Trophoblast cell (in vitro differentiated cells and primary cell): ENCODE measurements around the gene RPTOR.

Experiments used
- DNase-seq, 2 donors: peaks; one replicate each; pipeline ENCODE4 v3.0.0-alpha.2; 2016
- H2AFZ ChIP-seq: 2 replicates; pipeline ENCODE4 v1.6.1; 2013; ENCODE audit warnings: low read length, moderate library complexity, mild to moderate bottlenecking; ENCODE audit not compliant: insufficient read depth, poor library complexity
- H2AK5ac ChIP-seq: 2 replicates; pipeline ENCODE4 v1.6.1; 2013; ENCODE audit warnings: mild to moderate bottlenecking, low read length
- H2BK120ac ChIP-seq: 2 replicates; pipeline ENCODE4 v1.6.1; 2013; ENCODE audit warnings: low read length, mild to moderate bottlenecking, moderate library complexity; ENCODE audit not compliant: insufficient read depth, poor library complexity
- H2BK12ac ChIP-seq: 2 replicates; pipeline ENCODE4 v1.6.1; 2013; ENCODE audit warnings: mild to moderate bottlenecking, low read length, moderate library complexity
- H2BK5ac ChIP-seq: 2 replicates; pipeline ENCODE4 v1.6.1; 2013; ENCODE audit warnings: low read length, low read depth, moderate library complexity, mild to moderate bottlenecking; ENCODE audit not compliant: poor library complexity
- H3K14ac ChIP-seq: 2 replicates; pipeline ENCODE4 v1.6.1; 2013; ENCODE audit warnings: mild to moderate bottlenecking, low read length
- H3K18ac ChIP-seq: 2 replicates; pipeline ENCODE4 v1.6.1; 2013; ENCODE audit warnings: mild to moderate bottlenecking, low read length
- H3K23ac ChIP-seq: 2 replicates; pipeline ENCODE4 v1.6.1; 2013; ENCODE audit warnings: low read length
- H3K27ac ChIP-seq: 2 replicates; pipeline ENCODE4 v1.5.1; 2013; ENCODE audit warnings: low read depth, mild to moderate bottlenecking, inconsistent platforms, low read length, moderate library complexity
- H3K27me3 ChIP-seq: 2 replicates; pipeline ENCODE4 v1.6.1; 2013; ENCODE audit warnings: inconsistent platforms, mild to moderate bottlenecking, low read length, moderate library complexity; ENCODE audit not compliant: insufficient read depth
- H3K36me3 ChIP-seq, 2 experiments: 1 replicate in 1 of 2; 2 replicates in 1 of 2; pipeline ENCODE4 v1.6.1; 2013; ENCODE audit warnings: low read length in 2 of 2, mild to moderate bottlenecking in 2 of 2, moderate library complexity in 1 of 2; ENCODE audit not compliant: insufficient read depth in 2 of 2, control insufficient read depth in 1 of 2
- H3K4ac ChIP-seq: 2 replicates; pipeline ENCODE4 v1.6.1; 2013; ENCODE audit warnings: low read depth, mild to moderate bottlenecking, low read length, moderate library complexity
- H3K4me1 ChIP-seq, 2 experiments: 1 replicate in 1 of 2; 2 replicates in 1 of 2; pipeline ENCODE4 v1.6.1; 2013; ENCODE audit warnings: low read length in 2 of 2, mild to moderate bottlenecking in 2 of 2, moderate library complexity in 1 of 2; ENCODE audit not compliant: insufficient read depth in 2 of 2, control insufficient read depth in 1 of 2
- H3K4me2 ChIP-seq: 2 replicates; pipeline ENCODE4 v1.6.1; 2013; ENCODE audit warnings: inconsistent platforms, mild to moderate bottlenecking, low read length, moderate library complexity
- H3K4me3 ChIP-seq: 2 replicates; pipeline ENCODE4 v1.5.1; 2013; ENCODE audit warnings: mild to moderate bottlenecking, low read depth, low read length, inconsistent platforms
- H3K79me1 ChIP-seq: one replicate; pipeline ENCODE4 v1.6.1; 2013; ENCODE audit warnings: low read length
- H3K79me2 ChIP-seq: 2 replicates; pipeline ENCODE4 v1.6.1; 2013; ENCODE audit warnings: low read length, mild to moderate bottlenecking; ENCODE audit not compliant: control insufficient read depth, insufficient read depth, poor library complexity
- H3K9ac ChIP-seq: 2 replicates; pipeline ENCODE4 v1.6.1; 2013; ENCODE audit warnings: mild to moderate bottlenecking, low read length
- H3K9me3 ChIP-seq: 2 replicates; pipeline ENCODE4 v1.6.1; 2013; ENCODE audit warnings: low read depth, mild to moderate bottlenecking, control low read depth, inconsistent platforms, low read length; ENCODE audit not compliant: insufficient read depth
- H4K12ac ChIP-seq: 2 replicates; pipeline ENCODE4 v1.6.1; 2013; ENCODE audit warnings: low read depth, mild to moderate bottlenecking, low read length, moderate library complexity
- H4K8ac ChIP-seq: 2 replicates; pipeline ENCODE4 v1.6.1; 2013; ENCODE audit warnings: low read depth, mild to moderate bottlenecking, low read length, moderate library complexity
- H4K91ac ChIP-seq: one replicate; pipeline ENCODE4 v1.6.1; 2013; ENCODE audit warnings: low read depth, mild to moderate bottlenecking, low read length, moderate library complexity
- WGBS: extraction: QIAGEN DNeasy Blood & Tissue Kit; methylation state at CpG from one replicate; pipeline ENCODE4 v1.1.7; 2013; ENCODE audit warnings: missing lambda C conversion rate; ENCODE audit not compliant: insufficient read length, insufficient coverage; ENCODE audit errors: extremely low coverage; 5-methylcytosine and 5-hydroxymethylcytosine counted together

Gene RPTOR

GRCh38 chr17:80883831-80884735 is 339.4 kb downstream of the RPTOR start:
- no peak overlapping the region for H2BK5ac ChIP-seq
- H4K91ac ChIP-seq = no peak overlapping the region
- no peak overlapping the region for H3K27ac ChIP-seq
- no peak overlapping the region for H2AFZ ChIP-seq
- H3K27me3 ChIP-seq = no peaks in the 10 kb centered on the region
- peaks cover 32 to 42% of the 10 kb centered on the region in 2 experiments for H3K36me3 ChIP-seq
- no peak overlapping the region for H4K8ac ChIP-seq
- no peaks in the 10 kb centered on the region for H3K4me1 ChIP-seq
- H3K79me2 ChIP-seq = no peaks in the 10 kb centered on the region
- H2AK5ac ChIP-seq = no peak overlapping the region
- H3K9ac ChIP-seq = no peak overlapping the region
- no peak overlapping the region for H3K4ac ChIP-seq
- H3K79me1 ChIP-seq = no peaks in the 10 kb centered on the region
- no peak overlapping the region for H2BK120ac ChIP-seq
- no peak overlapping the region for H2BK12ac ChIP-seq
- H4K12ac ChIP-seq = no peak overlapping the region
- peaks cover 3% of the 10 kb centered on the region for H3K9me3 ChIP-seq
- WGBS = no CpG with 5 or more reads among the region's 42 CpGs
- H3K4me3 ChIP-seq = no peak overlapping the region
- H3K23ac ChIP-seq = no peak overlapping the region
- no peak for DNase-seq
- no peak overlapping the region for H3K18ac ChIP-seq
- no peak overlapping the region for H3K4me2 ChIP-seq
- no peak overlapping the region for H3K14ac ChIP-seq

- Histone ChIP-seq H3K14ac (no peak overlapping the region), H4K91ac (no peak overlapping the region), H3K18ac (no peak overlapping the region), H4K12ac (no peak overlapping the region), H3K4me3 (no peak overlapping the region), H2AK5ac (no peak overlapping the region), H3K27me3 (no peaks in the 10 kb centered on the region), H3K4me1 (no peaks in the 10 kb centered on the region), H3K79me2 (no peaks in the 10 kb centered on the region), H2AFZ (no peak overlapping the region), H3K27ac (no peak overlapping the region), H2BK5ac (no peak overlapping the region), H2BK12ac (no peak overlapping the region), H3K9ac (no peak overlapping the region), H3K79me1 (no peaks in the 10 kb centered on the region), H3K9me3 (peaks cover 3% of the 10 kb centered on the region), H4K8ac (no peak overlapping the region), H3K4ac (no peak overlapping the region), H2BK120ac (no peak overlapping the region), H3K4me2 (no peak overlapping the region), H3K23ac (no peak overlapping the region), H3K36me3 (peaks cover 32 to 42% of the 10 kb centered on the region in 2 experiments)
- DNase-seq = no peak
- WGBS = no CpG with 5 or more reads among the region's 22 CpGs
Measured at GRCh38 chr17:80884811-80885210, 340.2 kb downstream of the RPTOR start.

GRCh38 chr17:80885947-80886582 is 341.4 kb downstream of the RPTOR start:
- Histone ChIP-seq H3K36me3 (peaks cover 27 to 40% of the 10 kb centered on the region in 2 experiments), H4K8ac (no peak overlapping the region), H2BK120ac (no peak overlapping the region), H3K4ac (no peak overlapping the region), H2AK5ac (no peak overlapping the region), H2AFZ (no peak overlapping the region), H3K4me2 (no peak overlapping the region), H3K79me2 (no peaks in the 10 kb centered on the region), H3K79me1 (no peaks in the 10 kb centered on the region), H3K27me3 (no peaks in the 10 kb centered on the region), H3K9me3 (peaks cover 1% of the 10 kb centered on the region), H4K91ac (no peak overlapping the region), H3K18ac (no peak overlapping the region), H2BK12ac (no peak overlapping the region), H2BK5ac (no peak overlapping the region), H4K12ac (no peak overlapping the region), H3K9ac (no peak overlapping the region), H3K4me3 (no peak overlapping the region), H3K27ac (no peak overlapping the region), H3K23ac (no peak overlapping the region), H3K4me1 (no peaks in the 10 kb centered on the region), H3K14ac (no peak overlapping the region)
- no peak for DNase-seq
- WGBS = no CpG with 5 or more reads among the region's 22 CpGs

GRCh38 chr17:80886641-80887573 is 342.3 kb downstream of the RPTOR start:
- Histone ChIP-seq H4K91ac (no peak overlapping the region), H3K36me3 (peaks cover 23 to 37% of the 10 kb centered on the region in 2 experiments), H3K79me1 (no peaks in the 10 kb centered on the region), H2AFZ (no peak overlapping the region), H3K18ac (no peak overlapping the region), H3K4me3 (no peak overlapping the region), H2BK120ac (no peak overlapping the region), H3K4me2 (no peak overlapping the region), H3K27me3 (no peaks in the 10 kb centered on the region), H3K14ac (no peak overlapping the region), H3K4me1 (peaks cover 6% of the 10 kb centered on the region in 2 experiments), H2BK12ac (no peak overlapping the region), H3K79me2 (no peaks in the 10 kb centered on the region), H2AK5ac (no peak overlapping the region), H3K23ac (no peak overlapping the region), H4K12ac (no peak overlapping the region), H4K8ac (no peak overlapping the region), H2BK5ac (no peak overlapping the region), H3K27ac (no peak overlapping the region), H3K4ac (no peak overlapping the region), H3K9ac (no peak overlapping the region), H3K9me3 (peaks cover 1% of the 10 kb centered on the region)
- no peak for DNase-seq
- WGBS = no CpG with 5 or more reads among the region's 42 CpGs
